Ishikawa (cell line): ENCODE measurements around the gene MMP15.
A peak's percentile ranks its signal among the peaks of the same experiment; 100 is the strongest.

ENCODE experiments used
- CEBPB ChIP-seq: IDR thresholded peaks from 2 replicates; pipeline ENCODE4 v1.6.1; 2012
- CREB1 ChIP-seq: IDR thresholded peaks from 2 replicates; pipeline ENCODE4 v1.6.1; 2012; ENCODE audit warnings: low read depth
- EGR1 ChIP-seq: IDR thresholded peaks from 2 replicates; pipeline ENCODE4 v1.6.1; 2012
- EP300 ChIP-seq: IDR thresholded peaks from 2 replicates; pipeline ENCODE4 v1.6.1; 2012; ENCODE audit warnings: borderline replicate concordance
- FOXM1 ChIP-seq: IDR thresholded peaks from 2 replicates; pipeline ENCODE4 v1.6.1; 2012; ENCODE audit warnings: low read depth, borderline replicate concordance
- NFIC ChIP-seq: IDR thresholded peaks from 2 replicates; pipeline ENCODE4 v1.6.1; 2012
- RAD21 ChIP-seq: IDR thresholded peaks from 2 replicates; pipeline ENCODE4 v1.6.1; 2012; ENCODE audit warnings: low read depth
- REST ChIP-seq: IDR thresholded peaks from 2 replicates; pipeline ENCODE4 v1.6.1; 2012; ENCODE audit warnings: low read depth, mild to moderate bottlenecking
- TAF1 ChIP-seq: IDR thresholded peaks from 2 replicates; pipeline ENCODE4 v1.6.1; 2012; ENCODE audit warnings: low read depth, mild to moderate bottlenecking
- TCF12 ChIP-seq: IDR thresholded peaks from 2 replicates; pipeline ENCODE4 v1.6.1; 2012; ENCODE audit warnings: low read depth
- TEAD4 ChIP-seq: IDR thresholded peaks from 2 replicates; pipeline ENCODE4 v1.6.1; 2012
- USF1 ChIP-seq: IDR thresholded peaks from 2 replicates; pipeline ENCODE4 v1.6.1; 2012
- YY1 ChIP-seq: IDR thresholded peaks from 2 replicates; pipeline ENCODE4 v1.6.1; 2012; ENCODE audit warnings: low read depth
- ZBTB7A ChIP-seq: IDR thresholded peaks from 2 replicates; pipeline ENCODE4 v1.6.1; 2012; ENCODE audit warnings: low read depth
- TF ChIP-seq, protein P1 (sequence below): IDR thresholded peaks from 2 replicates; pipeline ENCODE4 v1.6.1; 2012

The MMP15 gene

GRCh38 chr16:58094791-58095574 lies 69.4 kb downstream of the MMP15 start:
- TF ChIP-seq ZBTB7A (no peak), CEBPB (no peak), EGR1 (no peak), NFIC (no peak), REST (no peak), TAF1 (no peak), YY1 (no peak), CREB1 (no peak), USF1 (no peak), RAD21 (no peak), TCF12 (no peak), FOXM1 (no peak), EP300 (no peak), TEAD4 (no peak)
- TF ChIP-seq, protein P1, sequence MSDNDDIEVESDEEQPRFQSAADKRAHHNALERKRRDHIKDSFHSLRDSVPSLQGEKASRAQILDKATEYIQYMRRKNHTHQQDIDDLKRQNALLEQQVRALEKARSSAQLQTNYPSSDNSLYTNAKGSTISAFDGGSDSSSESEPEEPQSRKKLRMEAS = no peak

GRCh38 chr16:58096249-58096648 lies 70.7 kb downstream of the MMP15 start:
- TF ChIP-seq TAF1 (no peak), EGR1 (peak; percentile 31; the same call in 1 of the 2 replicates), NFIC (no peak)
